HG03457 (cell line): Measurements from ENCODE around the gene NDST1.

Source experiments
- ATAC-seq: cut with Tn5 transposase; IDR thresholded peaks from one replicate; pipeline ENCODE4 v1.9.1; 2021; ENCODE audit warnings: moderate number of reproducible peaks; ENCODE audit not compliant: unreplicated experiment

NDST1 gene

DNA sequence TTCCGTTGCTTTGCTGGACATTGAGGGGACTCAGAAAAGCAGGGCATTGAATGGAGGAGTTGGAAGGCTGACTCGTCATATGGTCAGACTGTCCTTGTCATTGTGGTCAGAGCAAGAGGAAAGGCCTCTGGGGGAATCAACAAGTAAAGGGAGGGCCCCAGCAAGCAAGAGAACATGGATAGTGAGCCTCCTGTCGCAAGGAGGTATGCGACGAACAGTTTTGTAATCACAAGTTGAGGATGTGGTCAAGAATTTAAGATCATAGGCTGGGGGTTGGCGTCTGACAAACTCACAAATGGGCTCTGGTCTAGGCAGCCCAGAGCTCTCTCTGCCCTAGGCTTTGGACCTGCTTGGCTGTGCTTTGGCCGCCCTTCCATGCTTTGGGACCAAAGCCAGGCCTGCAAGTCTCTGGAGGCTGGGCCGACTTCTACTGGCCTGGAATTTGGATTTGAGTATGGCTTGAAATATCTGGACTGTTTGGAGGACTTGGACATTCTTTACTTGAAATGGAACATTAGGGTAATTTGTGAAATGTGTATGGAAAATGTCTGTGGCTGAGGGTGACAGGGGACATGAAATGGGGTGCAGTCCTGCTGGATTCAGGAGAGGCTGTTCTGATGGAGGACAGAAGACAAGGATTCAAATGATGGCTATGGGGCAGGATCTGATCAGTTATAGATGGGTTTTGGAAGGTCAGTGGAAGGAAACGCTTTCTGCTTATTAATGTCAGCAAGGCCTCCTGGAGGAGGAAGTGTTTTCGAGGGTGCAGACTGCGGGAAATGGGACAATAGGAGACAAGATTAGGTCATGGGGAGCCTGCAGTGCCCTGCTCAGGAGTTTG is 19.2 kb upstream of the NDST1 start:
- ATAC-seq = no peak

DNA sequence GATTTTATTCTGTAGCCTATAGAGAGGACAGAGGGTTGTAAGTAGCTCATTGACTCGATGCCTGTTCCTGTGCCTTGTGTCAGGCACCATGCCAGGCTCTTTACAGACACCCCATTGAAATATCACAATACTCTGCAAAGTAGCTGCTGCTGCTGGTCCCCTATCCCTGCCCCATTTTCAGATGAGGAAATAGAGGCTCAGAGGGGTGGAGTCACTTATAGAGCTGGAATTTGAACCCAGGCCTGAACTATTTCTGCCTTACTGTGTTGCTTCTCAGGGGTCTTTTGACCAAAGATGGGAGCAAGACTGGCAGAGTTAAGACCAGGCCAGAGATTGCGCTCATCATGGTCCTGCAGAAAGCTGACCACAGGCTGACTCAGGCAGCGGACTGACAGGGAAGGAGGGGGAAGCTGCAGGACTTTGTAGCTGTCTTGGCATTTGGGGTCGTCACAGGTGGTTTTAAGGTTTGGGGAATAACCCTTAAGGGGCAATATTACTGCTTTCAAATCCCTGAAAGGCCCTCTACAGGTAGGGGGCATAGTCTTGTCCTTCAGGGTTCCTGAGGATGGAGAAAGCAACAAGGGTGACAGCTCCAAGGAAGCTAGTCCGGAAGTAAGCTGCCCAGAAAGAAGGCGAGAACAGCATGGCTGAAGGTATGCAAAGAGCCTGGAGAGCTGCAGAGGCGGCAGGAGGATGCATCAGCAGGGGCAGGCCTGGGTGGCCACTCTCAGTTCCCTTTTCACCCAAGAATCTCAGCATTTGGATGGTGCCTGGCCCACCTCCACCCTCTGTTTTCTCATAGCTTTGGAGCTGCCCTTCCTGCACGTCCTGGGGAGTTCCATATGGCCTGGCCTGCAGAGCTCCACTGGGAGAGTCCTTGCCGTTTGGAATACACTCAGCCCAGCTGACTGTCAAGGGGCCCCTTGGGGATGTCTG is 18.3 kb upstream of the NDST1 start:
- ATAC-seq = peak; percentile 76

DNA sequence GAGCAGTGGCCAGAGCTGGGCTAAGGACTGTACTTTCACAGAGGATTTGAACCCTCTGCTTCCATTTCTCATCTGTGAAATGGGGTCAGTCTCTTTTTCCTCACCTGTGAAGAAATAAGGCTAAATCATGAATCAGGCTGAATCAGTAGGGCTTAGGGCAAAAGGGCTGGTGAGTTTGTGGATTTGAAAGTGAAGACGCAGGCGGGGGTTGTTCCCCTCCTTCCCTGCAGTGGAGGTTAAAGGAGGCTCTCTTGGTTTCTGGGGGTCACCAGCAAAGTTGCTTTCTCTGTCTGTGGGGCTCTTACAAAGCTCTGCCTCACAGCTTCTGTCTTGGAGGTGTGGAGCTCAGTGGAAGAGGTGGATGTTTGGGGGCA is 17.6 kb upstream of the NDST1 start:
- no peak for ATAC-seq

DNA sequence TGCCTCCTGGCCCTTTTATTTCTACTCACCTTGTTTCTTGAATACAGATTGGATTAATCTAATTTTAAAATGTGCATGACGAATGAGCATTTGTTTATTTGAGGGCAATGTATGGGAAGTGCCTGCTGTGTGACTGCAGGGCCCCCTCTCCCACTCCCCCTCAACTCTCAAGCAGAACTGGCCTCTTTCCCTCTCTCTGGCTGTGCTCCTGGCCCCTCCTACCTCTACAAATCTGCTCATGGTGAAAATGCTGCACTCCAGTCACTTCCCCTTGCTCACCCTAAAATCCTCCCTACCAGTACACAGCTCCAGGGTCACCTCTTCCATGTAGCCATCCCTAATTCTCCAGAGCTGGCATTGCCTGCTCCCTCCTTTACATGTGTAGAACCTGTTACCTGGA is 17.2 kb upstream of the NDST1 start:
- ATAC-seq = no peak

DNA sequence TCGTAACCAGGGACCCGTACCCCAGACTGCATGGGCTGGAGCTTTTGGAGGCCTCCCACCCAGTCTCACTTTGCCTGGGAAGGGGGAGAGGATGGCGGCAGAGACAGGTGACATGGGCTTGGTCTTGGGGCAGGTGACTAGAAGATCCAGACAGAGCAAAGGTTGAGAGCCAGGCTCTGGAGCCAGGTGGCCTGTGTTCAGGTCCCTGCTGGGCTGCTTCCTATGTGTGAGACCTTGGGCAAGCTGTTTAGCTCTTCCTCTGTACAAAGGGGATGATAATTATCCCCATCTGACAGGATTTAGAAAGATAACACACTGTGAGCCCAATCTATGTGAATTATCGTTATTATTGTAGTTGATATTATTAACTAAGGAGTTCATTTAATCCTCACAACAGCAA is 16.1 kb upstream of the NDST1 start:
- no peak for ATAC-seq

DNA sequence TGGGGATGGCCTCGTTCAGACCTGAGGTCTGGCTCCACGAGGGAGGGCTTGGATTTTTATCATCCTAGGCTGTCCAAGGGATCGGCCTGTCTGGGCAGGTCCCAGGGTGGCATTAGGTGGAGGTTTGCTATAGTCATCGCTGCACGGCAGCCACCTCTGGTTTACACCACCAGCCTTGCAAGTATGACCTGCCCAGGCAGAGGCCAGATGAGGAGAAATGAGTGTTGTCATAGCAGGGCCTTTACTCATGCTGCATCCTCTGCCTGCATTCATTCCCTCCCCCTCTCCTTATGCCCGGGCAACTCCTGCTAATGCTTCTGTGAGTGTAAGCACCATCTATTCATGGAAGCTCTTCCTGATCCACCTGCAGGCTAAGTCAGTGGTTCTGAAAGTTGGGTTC is 15.3 kb upstream of the NDST1 start:
- ATAC-seq = no peak

DNA sequence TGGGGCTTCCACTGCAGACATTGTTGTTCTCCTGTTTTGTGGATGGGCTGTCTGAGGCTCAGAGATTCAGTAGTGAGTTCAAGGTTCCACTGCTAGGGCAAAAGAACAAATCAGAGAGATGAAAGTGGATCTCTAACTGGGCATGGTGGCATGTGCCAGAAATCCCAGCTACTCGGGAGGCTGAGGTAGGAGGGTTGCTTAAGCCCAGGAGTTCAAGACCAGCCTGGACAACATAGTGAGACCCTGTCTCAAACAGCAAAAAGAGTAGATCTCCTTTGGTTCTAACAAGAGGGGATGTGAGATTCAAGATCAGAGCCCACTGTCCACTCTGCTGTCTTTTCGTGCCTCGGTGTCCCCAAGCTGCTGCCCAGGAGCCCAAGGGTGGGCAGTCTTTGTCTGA is 11.8 kb upstream of the NDST1 start:
- no peak for ATAC-seq

DNA sequence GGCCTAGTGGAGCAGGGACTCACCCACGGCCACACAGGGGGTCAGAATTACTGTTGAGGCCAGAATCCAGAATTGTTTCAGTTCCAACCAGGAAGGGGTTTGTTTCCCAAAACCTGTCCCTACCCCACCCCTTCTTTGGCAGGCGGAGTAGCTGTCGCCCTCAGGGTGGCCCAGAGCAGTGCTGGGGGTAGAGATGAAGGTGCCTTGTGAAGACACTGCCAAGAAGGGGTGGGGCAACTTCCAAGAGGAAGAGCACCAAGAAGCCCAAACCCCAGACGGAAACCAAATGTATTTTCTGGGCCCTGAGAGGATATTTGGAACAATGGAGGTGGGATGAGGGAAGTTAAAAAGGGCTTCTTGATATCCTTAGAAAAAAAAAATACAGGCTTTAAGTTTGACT is 11.4 kb upstream of the NDST1 start:
- ATAC-seq = no peak

DNA sequence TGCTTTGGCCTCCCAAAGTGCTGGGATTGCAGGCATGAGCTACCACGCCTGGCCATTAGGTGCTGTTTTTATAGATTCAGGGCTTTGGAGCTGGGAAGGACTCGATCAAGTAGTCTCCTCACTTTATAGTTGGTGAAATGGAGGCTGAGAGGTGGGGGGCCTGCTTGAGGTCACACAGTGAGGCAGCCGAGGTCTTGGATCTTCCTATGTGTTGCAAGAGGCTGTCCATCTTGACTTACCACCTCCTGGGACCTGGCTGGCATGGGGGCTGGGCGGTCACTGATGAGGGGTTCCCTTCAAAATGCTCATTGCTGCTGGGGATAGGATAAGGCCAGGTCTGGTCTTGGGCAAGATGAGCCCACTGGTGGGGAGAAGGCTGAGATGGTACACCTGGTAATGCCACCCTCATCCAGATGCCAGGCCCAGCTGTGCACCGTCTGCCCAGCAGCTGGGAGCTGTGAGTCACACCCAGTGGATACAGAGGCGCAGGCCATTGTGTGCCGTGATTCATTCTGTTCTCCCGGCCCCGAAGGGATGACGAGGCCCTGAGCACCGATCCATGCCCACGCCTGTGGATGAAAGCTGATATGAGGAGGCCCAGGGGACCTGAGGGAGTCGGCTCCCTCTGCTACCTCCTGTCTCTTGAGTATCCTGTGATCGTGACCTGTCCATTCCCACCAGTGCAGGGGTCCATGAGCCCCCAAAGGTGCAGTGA is 10.5 kb upstream of the NDST1 start:
- ATAC-seq = no peak

DNA sequence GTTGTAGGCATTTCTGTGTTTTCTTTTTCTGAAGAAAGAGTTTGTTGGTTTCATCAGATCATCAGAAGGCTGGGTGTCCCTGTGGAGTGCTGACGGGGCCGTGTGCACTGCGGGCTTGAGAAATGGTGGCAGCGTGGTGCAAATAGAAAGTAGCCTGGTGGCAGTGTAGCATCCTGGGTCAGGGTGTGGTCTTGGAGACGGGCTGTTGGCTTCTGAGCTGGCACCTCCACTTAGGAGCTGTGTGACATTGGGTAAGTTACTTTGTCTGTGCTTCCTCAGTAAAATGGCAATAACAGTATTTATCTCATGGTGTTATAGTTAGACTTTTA is 10.0 kb upstream of the NDST1 start:
- no peak for ATAC-seq

DNA sequence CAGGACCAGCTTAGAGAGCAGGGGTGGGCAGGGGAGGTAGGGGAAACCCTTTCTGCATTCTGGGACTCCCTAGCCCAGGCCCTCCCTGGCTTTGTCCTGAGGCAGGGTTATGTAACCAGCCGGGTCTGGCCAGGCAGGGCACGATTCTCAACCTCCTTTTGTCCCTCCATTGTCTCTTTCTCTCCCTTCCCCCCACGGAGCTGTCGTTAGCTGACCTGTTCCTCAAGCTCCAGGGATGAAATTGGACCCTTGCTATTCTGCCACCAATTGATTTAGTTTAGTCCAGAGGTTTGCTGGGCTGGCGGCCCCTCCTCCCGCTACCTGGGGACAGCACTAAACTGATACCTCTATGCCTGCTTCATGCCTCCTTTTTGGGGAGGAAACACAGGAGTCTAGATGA is 9.4 kb upstream of the NDST1 start:
- no peak for ATAC-seq

DNA sequence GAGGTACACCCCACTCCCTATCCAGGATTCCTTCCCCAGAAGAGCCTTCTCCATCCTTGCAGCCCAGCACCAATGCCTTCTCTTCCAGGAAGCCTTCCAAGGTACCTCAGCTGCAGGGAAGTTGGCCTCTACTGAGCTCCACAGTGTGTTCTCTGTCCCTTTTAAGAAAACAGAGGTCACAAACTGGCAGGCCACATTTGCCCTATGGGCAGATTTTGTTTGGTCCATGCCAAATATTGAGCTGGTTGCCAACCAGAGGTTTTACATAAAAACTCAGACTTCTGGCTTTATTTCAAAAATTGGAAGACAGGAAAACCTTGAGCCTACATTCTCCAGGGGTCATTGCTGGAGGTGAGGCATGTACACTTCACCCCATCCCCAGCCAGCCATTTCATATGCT is 9.0 kb upstream of the NDST1 start:
- ATAC-seq = no peak

DNA sequence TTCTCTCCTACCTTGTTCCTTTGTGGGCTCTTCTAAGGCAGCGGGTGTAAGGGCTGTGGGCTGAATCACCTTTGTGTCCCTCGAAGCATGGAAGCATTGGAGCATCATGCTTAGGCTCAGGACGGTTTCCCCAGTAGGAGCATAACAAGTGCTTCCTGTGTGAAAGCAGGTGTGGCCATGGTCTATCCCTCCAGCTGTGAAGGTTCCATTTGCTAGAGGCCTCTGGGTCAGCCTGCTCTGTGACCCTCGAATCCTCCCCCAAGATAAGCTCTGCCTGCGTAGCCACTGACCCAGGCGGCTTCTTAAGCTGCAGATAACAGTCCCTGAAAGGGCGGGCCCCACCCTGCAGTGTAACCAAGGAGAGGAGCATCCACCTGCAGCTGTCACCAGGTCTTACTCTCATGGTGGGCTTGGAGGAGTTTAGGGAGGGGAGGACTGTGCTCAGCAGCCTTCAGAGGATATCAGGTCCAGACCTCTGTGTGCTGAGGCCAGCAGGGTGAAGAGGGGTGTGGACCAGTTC is 8.4 kb upstream of the NDST1 start:
- ATAC-seq = no peak

DNA sequence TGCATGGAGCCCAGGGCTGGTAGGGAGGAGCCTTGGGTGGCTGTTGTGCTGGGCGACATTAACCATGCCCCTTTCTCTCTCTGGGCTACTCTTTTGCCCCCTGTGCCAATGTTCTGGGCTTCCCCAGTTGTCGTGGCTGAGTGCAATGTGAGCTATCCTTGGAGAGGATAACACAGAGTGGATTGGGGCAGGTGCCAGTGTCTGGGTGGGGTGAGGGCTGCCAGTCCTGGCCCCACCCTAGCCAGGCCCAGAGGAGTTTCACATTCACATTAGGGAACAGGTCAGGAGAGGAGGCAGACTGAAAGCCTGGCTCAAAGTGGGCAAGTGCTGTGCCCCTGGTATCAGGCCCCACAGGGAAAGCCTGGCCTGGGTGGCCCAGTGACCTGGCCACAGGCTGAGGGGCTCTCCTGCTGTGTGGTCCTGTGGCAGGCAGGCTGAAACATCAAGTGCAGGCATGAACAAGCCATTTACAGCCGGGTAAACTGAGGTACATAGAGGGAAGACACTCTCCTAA is 7.5 kb upstream of the NDST1 start:
- ATAC-seq = no peak

DNA sequence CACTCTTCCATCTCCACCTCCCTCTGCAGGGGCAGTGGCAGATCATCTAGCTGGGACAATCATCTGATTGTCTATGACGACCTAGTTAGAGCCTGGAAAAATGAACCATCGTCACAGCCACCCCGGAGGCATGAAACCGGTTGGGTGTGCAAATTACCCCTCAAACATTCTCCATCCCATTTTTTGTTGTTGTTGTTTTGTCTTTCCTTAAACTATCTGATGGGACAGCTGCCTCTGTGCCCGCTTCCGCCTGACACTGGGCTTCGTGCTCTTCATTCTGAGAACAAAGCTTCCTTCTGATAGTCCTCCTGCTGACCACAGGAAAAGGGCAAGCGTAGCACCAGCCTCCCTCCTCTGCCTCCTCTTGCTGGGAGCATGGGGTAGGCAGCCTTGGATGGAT is 7.0 kb upstream of the NDST1 start:
- no peak for ATAC-seq

DNA sequence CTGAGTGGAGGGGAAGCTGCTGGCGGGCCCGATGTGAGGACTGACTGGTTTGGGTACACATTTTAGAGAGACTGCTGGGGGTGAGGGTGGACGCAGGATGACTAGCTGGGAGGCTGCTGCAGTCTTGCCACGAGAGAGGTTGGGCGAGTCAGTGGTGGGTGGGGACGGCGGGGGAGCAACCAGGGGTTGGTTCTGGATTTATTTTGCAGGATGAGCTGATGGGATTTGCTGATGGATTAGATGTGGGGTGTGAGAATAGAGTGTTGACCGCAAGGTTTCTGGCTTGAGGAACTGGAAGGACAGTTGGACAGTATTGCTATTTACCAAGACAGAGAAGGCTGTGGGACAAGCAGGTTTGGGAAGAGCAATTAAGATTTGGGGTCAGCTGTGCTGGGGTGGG is 5.8 kb upstream of the NDST1 start:
- no peak for ATAC-seq

DNA sequence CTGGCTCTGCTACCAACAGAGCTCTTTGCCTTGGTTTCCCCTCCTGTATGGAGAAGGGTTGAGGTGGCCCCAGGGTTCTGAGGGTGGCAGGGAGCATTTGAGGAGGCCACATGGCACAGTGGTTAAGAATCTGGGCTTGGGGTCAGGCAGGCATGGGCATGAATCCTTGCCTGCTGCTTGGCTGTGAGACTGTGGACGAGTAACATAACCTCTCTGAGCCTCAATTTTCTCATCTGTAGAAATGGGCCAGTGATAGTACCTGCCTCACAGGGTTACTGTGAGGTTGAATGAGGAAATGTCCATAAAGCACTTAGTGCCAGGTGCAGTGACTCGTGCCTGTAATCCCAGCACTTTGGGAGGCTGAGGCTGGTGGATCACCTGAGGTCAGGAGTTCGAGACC is 5.1 kb upstream of the NDST1 start:
- no peak for ATAC-seq

DNA sequence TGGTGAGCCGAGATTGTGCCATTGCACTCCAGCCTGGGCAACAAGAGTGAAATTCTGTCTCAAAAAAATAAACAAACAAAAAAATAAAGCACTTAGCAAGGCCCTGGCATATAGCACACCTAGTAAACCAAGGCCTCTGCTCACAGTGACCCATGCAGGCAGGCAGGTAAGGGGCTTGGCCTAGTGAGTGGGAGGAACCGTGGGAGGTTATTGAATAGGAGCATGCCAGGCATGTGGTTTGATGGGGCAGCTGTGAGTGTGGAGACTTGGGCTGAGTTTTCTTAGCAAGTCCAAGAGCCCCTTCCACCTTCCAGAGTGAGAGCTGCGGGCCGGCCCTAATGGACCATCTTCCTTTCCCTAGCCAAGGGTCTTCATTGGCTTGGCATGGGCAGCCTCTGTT is 4.5 kb upstream of the NDST1 start:
- no peak for ATAC-seq

DNA sequence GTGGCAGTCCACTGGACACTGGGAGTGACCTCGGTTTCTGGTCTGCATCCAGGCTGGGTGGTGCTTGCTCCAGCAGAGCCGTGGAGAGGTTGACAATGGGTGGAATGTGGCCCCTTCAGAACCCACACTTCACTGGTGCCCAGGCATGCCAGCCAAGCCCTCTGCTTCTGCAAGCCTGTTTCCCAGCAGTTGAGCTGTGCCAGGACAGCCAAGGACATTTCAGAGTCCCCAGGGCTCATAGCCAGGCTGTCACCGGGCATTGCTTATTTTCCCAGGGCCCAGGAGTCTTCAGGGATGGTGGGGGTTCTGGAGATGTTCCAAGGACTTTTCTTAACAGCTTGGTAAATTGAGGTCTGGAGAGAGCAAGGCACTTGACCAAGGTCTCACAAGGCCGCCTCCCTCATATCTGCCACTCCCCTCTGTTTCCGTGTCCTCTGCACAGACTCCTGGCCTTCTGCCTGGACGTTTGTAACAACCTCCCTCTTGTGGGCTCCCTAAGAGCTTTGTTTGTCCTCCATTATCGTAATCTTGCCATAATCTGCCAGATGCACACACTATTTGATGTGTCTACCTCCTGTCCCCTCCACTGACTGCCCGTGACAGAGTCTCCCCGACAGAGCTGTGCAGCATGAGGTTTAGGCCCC is 3.8 kb upstream of the NDST1 start:
- ATAC-seq = no peak

DNA sequence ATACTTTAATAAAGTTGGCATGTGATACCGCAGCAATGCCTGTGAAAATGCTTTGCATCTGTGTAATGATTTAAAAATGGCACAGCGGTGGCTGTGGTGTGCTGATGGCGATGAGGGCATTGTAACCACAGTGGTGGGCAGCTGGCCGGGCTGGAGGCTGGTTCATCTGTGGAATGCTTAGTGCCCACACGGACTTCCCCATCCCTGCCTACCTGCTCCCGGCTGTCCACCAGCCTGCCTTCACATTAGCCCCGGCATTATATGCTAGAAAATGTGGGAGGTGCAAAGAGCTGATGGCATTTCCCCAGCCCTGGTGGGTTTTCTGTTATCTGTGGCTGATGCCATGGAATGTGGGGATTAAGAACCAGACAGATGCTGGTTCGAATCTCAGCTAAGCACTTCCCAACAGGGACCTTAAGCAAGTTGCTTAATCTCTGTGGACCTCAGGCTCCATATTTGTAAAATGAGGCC is 2.9 kb upstream of the NDST1 start:
- no peak for ATAC-seq

DNA sequence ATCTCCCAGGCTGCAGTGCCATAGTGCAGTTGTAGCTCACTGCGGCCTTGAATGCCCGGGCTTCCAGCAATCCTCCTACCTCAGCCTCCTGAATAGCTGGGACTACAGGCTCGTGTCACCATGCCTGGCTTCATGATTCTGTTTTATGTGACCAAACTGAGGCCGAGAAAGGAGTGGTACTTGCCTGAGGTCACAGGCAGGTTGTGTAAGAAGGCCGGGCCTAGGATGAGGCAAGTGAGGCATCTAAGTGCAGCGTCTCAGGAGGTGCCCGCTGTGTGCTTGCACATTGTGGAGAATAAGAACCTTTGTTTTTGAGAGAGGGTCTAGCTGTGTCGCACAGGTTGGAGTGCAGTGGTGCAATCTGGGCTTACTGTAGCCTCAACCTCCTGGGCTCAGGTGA is 2.1 kb upstream of the NDST1 start:
- ATAC-seq = no peak
